CD4-positive, alpha-beta memory T cell (primary cell): ENCODE results near the gene PALLD. TPM values are rescaled to one million over a fixed set of nuclear protein-coding genes. Genes with fewer than 3 reads are reported as not detected.

Experiments
- CTCF ChIA-PET: fragments of 350-600 bp; sonication (Branson Sonifier 250); formaldehyde crosslinking; loops from one replicate; lab custom pipeline; 2021; ENCODE audit warnings: inconsistent platforms; ENCODE audit not compliant: partially characterized antibody; lab: Charles Lee
- POLR2A ChIA-PET: fragments of 350-600 bp; sonication (Branson Sonifier 250); formaldehyde crosslinking; loops from one replicate; lab custom pipeline; 2021; ENCODE audit not compliant: partially characterized antibody; lab: Charles Lee
- DNase-seq, 5 donors: peaks; one replicate each; pipeline versions ENCODE4 v3.0.0 to v3.0.0-alpha.2; 2020 to 2022; ENCODE audit warnings: mixed read lengths in 1 of 5
- H3K27ac ChIP-seq: one replicate; pipeline ENCODE4 v1.7.0; 2013; ENCODE audit warnings: low read depth, low read length
- H3K27me3 ChIP-seq: 2 replicates; pipeline ENCODE4 v1.7.0; 2013; ENCODE audit warnings: mild to moderate bottlenecking, low read length, moderate library complexity; ENCODE audit not compliant: insufficient read depth
- H3K36me3 ChIP-seq: 2 replicates; pipeline ENCODE4 v1.7.0; 2013; ENCODE audit warnings: mild to moderate bottlenecking, low read length, moderate library complexity; ENCODE audit not compliant: insufficient read depth
- H3K4me1 ChIP-seq: 2 replicates; pipeline ENCODE4 v1.7.0; 2013; ENCODE audit warnings: mild to moderate bottlenecking, low read length, moderate library complexity; ENCODE audit not compliant: insufficient read depth
- H3K4me3 ChIP-seq, 2 donors: one replicate each; pipeline ENCODE4 v1.7.0; 2013; ENCODE audit warnings: low read length in 2 of 2, mild to moderate bottlenecking in 1 of 2
- H3K9me3 ChIP-seq, 2 donors: one replicate each; pipeline ENCODE4 v1.7.0; 2013; ENCODE audit warnings: low read length in 2 of 2, control low read depth in 1 of 2; ENCODE audit not compliant: control insufficient read depth in 1 of 2
- H3K27ac Mint-ChIP-seq, 7 donors: one replicate each; pipeline ENCODE4 v1.8.0; 2020 to 2021; ENCODE audit warnings: mixed read lengths in 7 of 7, mild to moderate bottlenecking in 6 of 7, inconsistent platforms in 3 of 7, moderate library complexity in 3 of 7
- H3K27me3 Mint-ChIP-seq, 2 donors: one replicate each; pipeline ENCODE4 v1.8.0; 2020 to 2021; ENCODE audit warnings: mixed read lengths in 2 of 2
- H3K36me3 Mint-ChIP-seq, 2 donors: one replicate each; pipeline ENCODE4 v1.8.0; 2020 to 2021; ENCODE audit warnings: mixed read lengths in 2 of 2, inconsistent platforms in 1 of 2, mild to moderate bottlenecking in 1 of 2
- H3K4me1 Mint-ChIP-seq, 4 donors: one replicate each; pipeline ENCODE4 v1.8.0; 2020 to 2021; ENCODE audit warnings: mixed read lengths in 4 of 4, mild to moderate bottlenecking in 1 of 4
- H3K4me3 Mint-ChIP-seq, 8 donors: one replicate each; pipeline ENCODE4 v1.8.0; 2020 to 2021; ENCODE audit warnings: mixed read lengths in 8 of 8, mild to moderate bottlenecking in 7 of 8, moderate library complexity in 6 of 8, inconsistent platforms in 3 of 8
- H3K9me3 Mint-ChIP-seq, 8 donors: one replicate each; pipeline ENCODE4 v1.8.0; 2020 to 2021; ENCODE audit warnings: mixed read lengths in 8 of 8, mild to moderate bottlenecking in 5 of 8, inconsistent platforms in 3 of 8, moderate library complexity in 1 of 8
- intact Hi-C: fragments of 100-400 bp; cut with micrococcal nuclease; formaldehyde crosslinking; loops from one replicate; pipeline ENCODE4 v1.15.1; 2023
- polyA plus RNA-seq, 2 donors: library from polyadenylated mRNA; unstranded; fragments of 300-500 nt; fragmentation: Illumina TruSeq; gene quantifications; one replicate each; pipeline ENCODE4 v1.2.3, GENCODE V29; 2021
- total RNA-seq, 2 experiments: library from RNA; stranded (reverse); gene quantifications; one replicate each; pipeline ENCODE4 v1.2.3, GENCODE V29; 2021

PALLD gene
- total and polyA plus RNA-seq, 4 experiments from 2014 or later: 0.55 to 1.4 (median 1.0) TPM; not detected in 1

GRCh38 chr4:168817370-168817769 lies 320.5 kb downstream of the PALLD start:
- Mint-ChIP-seq H3K4me3 (no peak overlapping the region), H3K36me3 (no peaks in the 10 kb centered on the region), H3K27me3 (peaks cover 17 to 23% of the 10 kb centered on the region in 2 donors), H3K9me3 (no peaks in the 10 kb centered on the region), H3K27ac (no peak overlapping the region), H3K4me1 (peaks cover 0 to 7% (median 5%) of the 10 kb centered on the region in 4 donors)
- no peak overlapping the region for H3K27ac ChIP-seq
- no peak overlapping the region for H3K4me3 ChIP-seq
- ChIA-PET POLR2A (interaction anchor here (1.7 kb wide), 1 partner anchor 14 kb away, joined by 6 read pairs; no protein-coding TSS in a partner anchor), CTCF (interaction anchor here (1.4 kb wide), 1 partner anchor 15 kb away, joined by 5 read pairs; no protein-coding TSS in a partner anchor)
- no peaks in the 10 kb centered on the region for H3K9me3 ChIP-seq
- intact Hi-C loops: loop anchor here (2.0 kb wide), 1 partner anchor 13 kb away; no protein-coding TSS in a partner anchor
- no peak for DNase-seq
- H3K36me3 ChIP-seq: no peaks in the 10 kb centered on the region
- H3K27me3 ChIP-seq: no peaks in the 10 kb centered on the region
- no peaks in the 10 kb centered on the region for H3K4me1 ChIP-seq

DNA sequence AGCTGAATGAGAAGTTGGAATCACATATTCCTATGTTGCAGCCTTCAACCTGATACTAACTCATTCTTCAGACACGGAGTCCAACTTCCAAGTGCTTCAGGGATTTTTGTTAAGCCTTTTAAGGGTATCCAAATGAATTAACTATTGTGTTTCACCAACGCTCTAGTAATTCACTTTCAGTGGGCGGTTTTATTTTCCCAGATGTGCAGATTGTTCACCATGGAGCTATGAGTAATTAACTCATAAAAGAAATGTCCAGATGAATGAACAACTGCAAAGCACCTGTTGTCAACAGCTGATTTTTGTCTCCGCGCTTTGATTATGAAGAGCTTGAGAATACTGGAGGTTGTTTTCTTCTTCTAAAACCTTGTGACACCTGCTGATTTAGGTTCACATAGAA lies 325.6 kb downstream of the PALLD start:
- Mint-ChIP-seq H3K9me3 (no peaks in the 10 kb centered on the region), H3K4me3 (no peak overlapping the region), H3K27me3 (peaks cover 7 to 10% of the 10 kb centered on the region in 2 donors), H3K27ac (no peak overlapping the region), H3K4me1 (no peaks in the 10 kb centered on the region), H3K36me3 (no peaks in the 10 kb centered on the region)
- H3K27ac ChIP-seq: no peak overlapping the region
- H3K9me3 ChIP-seq: no peaks in the 10 kb centered on the region
- H3K4me3 ChIP-seq: no peak overlapping the region
- no peaks in the 10 kb centered on the region for H3K4me1 ChIP-seq
- no peak for DNase-seq
- intact Hi-C loops: no loop called here
- H3K27me3 ChIP-seq: no peaks in the 10 kb centered on the region
- CTCF ChIA-PET: no interaction called here
- no peaks in the 10 kb centered on the region for H3K36me3 ChIP-seq
- POLR2A ChIA-PET: interaction anchor here (0.7 kb wide), 1 partner anchor 8 kb away, joined by 3 read pairs; no protein-coding TSS in a partner anchor

DNA sequence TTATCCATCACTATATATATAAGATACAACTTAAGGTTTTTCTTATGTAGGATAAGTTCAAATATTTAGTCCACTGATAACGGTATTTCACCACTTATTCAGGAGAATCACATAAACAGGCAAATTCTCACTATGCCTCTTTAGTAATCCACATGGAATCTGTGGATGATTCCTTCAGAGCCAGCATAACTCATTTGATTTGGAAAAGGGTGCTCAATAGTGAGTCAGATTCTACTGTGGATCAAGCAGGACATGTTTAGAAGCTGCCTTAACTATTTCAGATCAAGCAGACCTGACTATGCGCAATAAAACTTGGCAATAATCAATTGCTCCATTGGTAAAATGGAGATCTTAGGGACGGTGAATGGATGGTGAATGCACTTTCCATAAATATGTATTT lies 329.1 kb downstream of the PALLD start:
- H3K27ac Mint-ChIP-seq: no peak overlapping the region
- Histone ChIP-seq H3K9me3 (no peaks in the 10 kb centered on the region), H3K4me1 (no peaks in the 10 kb centered on the region), H3K4me3 (no peak overlapping the region), H3K27me3 (no peaks in the 10 kb centered on the region), H3K27ac (no peak overlapping the region), H3K36me3 (no peaks in the 10 kb centered on the region)
- DNase-seq: no peak
- H3K27me3 Mint-ChIP-seq: peaks cover 7 to 17% of the 10 kb centered on the region in 2 donors
- no peak overlapping the region for H3K4me3 Mint-ChIP-seq
- H3K4me1 Mint-ChIP-seq: peaks cover 0 to 4% (median 0%) of the 10 kb centered on the region in 4 donors
- intact Hi-C loops: no loop called here
- ChIA-PET CTCF (no interaction called here), POLR2A (no interaction called here)
- no peaks in the 10 kb centered on the region for H3K9me3 Mint-ChIP-seq
- H3K36me3 Mint-ChIP-seq: no peaks in the 10 kb centered on the region

DNA sequence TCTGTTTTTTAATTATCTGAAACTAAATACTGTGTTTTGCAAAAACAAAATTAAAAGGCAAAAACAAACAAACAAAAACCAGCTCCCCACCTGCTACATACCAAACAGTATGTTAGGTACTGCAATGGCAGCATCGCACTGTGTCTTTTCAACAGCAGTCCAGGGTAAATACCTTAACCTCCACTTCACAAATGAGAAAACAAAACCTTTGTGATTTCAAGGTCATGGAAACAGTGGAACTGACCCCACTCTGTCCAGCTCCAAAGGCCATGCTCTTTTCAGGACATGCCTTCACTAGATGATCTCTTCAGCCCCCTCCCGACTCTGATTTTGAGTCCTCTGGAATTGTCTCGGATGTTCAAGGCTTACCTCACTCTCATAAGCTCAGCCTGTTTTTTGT lies 329.8 kb downstream of the PALLD start:
- Mint-ChIP-seq H3K36me3 (no peaks in the 10 kb centered on the region), H3K27me3 (peaks cover 13 to 21% of the 10 kb centered on the region in 2 donors), H3K27ac (no peak overlapping the region), H3K9me3 (no peaks in the 10 kb centered on the region), H3K4me3 (no peak overlapping the region), H3K4me1 (peaks cover 3 to 11% (median 4%) of the 10 kb centered on the region in 4 donors)
- Histone ChIP-seq H3K9me3 (no peaks in the 10 kb centered on the region), H3K27ac (no peak overlapping the region), H3K27me3 (no peaks in the 10 kb centered on the region), H3K4me3 (no peak overlapping the region), H3K36me3 (no peaks in the 10 kb centered on the region), H3K4me1 (peaks cover 4% of the 10 kb centered on the region)
- DNase-seq: no peak
- ChIA-PET POLR2A (no interaction called here), CTCF (no interaction called here)
- intact Hi-C loops: no loop called here

GRCh38 chr4:168830777-168831512 lies 334.1 kb downstream of the PALLD start:
- DNase-seq: no peak
- POLR2A ChIA-PET: interaction anchor here (0.6 to 1.5 kb wide), 6 partner anchors 8 to 351 kb away, joined by 3 to 6 read pairs (median 3); partner anchors contain the start of gene CBR4
- no peak overlapping the region for H3K4me3 ChIP-seq

GRCh38 chr4:168831585-168831918 lies 334.7 kb downstream of the PALLD start:
- H3K4me1 Mint-ChIP-seq: peaks cover 5 to 19% (median 11%) of the 10 kb centered on the region in 4 donors
- no peaks in the 10 kb centered on the region for H3K9me3 ChIP-seq
- H3K36me3 Mint-ChIP-seq: no peaks in the 10 kb centered on the region
- no peaks in the 10 kb centered on the region for H3K36me3 ChIP-seq
- peak overlapping the region; percentile 77 to 92 (median 86) for H3K4me3 Mint-ChIP-seq
- H3K4me3 ChIP-seq: peak overlapping the region; percentile 34 to 53
- intact Hi-C loops: loop anchor here (2.0 to 5.0 kb wide), 2 partner anchors 15 to 181 kb away; partner anchors contain the start of gene CBR4
- H3K27ac ChIP-seq: no peak overlapping the region
- H3K27me3 ChIP-seq: peaks cover 23% of the 10 kb centered on the region
- no peaks in the 10 kb centered on the region for H3K9me3 Mint-ChIP-seq
- POLR2A ChIA-PET: interaction anchor here (0.8 to 1.5 kb wide), 4 partner anchors 10 to 352 kb away, joined by 3 to 6 read pairs (median 3); partner anchors contain the start of gene CBR4
- H3K27me3 Mint-ChIP-seq: peaks cover 41 to 51% of the 10 kb centered on the region in 2 donors
- H3K4me1 ChIP-seq: peaks cover 13% of the 10 kb centered on the region
- DNase-seq: no peak
- CTCF ChIA-PET: interaction anchor here (1.8 kb wide), 1 partner anchor 10 kb away, joined by 9 read pairs; no protein-coding TSS in a partner anchor
- H3K27ac Mint-ChIP-seq: peak overlapping the region in 1 of 7 donors; percentile 10

More at GRCh38 chr4:168830777-168831512, 334.1 kb downstream of the PALLD start:
- Mint-ChIP-seq H3K36me3 (no peaks in the 10 kb centered on the region), H3K9me3 (no peaks in the 10 kb centered on the region), H3K4me3 (peak overlapping the region; percentile 77 to 92 (median 86)), H3K27me3 (peaks cover 41 to 47% of the 10 kb centered on the region in 2 donors), H3K4me1 (peaks cover 5 to 19% (median 11%) of the 10 kb centered on the region in 4 donors), H3K27ac (peak overlapping the region in 1 of 7 donors; percentile 10)
- H3K27me3 ChIP-seq: peaks cover 23% of the 10 kb centered on the region
- peaks cover 13% of the 10 kb centered on the region for H3K4me1 ChIP-seq
- no peak overlapping the region for H3K27ac ChIP-seq
- H3K36me3 ChIP-seq: no peaks in the 10 kb centered on the region
- H3K9me3 ChIP-seq: no peaks in the 10 kb centered on the region
- intact Hi-C loops: loop anchor here (2.0 to 5.0 kb wide), 2 partner anchors 14 to 181 kb away; partner anchors contain the start of gene CBR4
- CTCF ChIA-PET: interaction anchor here (1.8 kb wide), 1 partner anchor 10 kb away, joined by 9 read pairs; no protein-coding TSS in a partner anchor
